Measurements from ENCODE around the gene RREB1.
A peak's percentile ranks its signal among the peaks of the same experiment; 100 is the strongest.

Gene RREB1

DNA sequence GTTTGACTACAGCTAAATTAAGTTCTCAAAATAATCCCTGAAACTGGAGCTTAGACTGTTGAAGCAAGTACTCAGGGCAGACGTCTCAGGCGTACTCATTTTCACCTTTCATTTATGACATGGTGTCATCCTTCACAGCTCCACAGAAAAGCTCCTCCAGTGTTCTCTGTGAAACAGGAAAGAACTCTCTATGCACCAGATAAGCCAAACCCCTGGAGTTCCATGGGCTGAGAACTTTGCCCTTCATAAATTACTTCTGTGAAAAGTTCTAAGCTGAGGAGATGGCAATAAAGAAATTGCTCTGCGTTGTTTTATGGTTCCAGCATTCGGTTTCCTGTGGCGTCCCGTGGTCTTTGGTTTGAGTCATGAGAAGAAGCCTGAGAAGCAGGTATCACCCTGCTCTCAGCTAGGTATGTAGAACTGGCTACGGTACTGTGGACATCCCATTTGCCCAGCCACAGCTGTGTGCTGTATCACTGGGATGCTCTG is 20.2 kb upstream of the RREB1 start:
- no peaks in the 10 kb centered on the region for H3K36me3 ChIP-seq (ENCODE audit: control insufficient read depth, insufficient read depth, low read length)
- DNase-seq (ENCODE audit: extremely low read depth, insufficient read length): peak; percentile 42
- no peaks in the 10 kb centered on the region for H3K27me3 ChIP-seq (replicated peaks; ENCODE audit: control insufficient read depth, insufficient read depth, low read length)
- H3K4me3 ChIP-seq (replicated peaks; ENCODE audit: low read depth, low read length): peak overlapping the region; percentile 48
- TF ChIP-seq, protein P1, sequence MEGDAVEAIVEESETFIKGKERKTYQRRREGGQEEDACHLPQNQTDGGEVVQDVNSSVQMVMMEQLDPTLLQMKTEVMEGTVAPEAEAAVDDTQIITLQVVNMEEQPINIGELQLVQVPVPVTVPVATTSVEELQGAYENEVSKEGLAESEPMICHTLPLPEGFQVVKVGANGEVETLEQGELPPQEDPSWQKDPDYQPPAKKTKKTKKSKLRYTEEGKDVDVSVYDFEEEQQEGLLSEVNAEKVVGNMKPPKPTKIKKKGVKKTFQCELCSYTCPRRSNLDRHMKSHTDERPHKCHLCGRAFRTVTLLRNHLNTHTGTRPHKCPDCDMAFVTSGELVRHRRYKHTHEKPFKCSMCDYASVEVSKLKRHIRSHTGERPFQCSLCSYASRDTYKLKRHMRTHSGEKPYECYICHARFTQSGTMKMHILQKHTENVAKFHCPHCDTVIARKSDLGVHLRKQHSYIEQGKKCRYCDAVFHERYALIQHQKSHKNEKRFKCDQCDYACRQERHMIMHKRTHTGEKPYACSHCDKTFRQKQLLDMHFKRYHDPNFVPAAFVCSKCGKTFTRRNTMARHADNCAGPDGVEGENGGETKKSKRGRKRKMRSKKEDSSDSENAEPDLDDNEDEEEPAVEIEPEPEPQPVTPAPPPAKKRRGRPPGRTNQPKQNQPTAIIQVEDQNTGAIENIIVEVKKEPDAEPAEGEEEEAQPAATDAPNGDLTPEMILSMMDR (IDR thresholded peaks at IDR 0.05; ENCODE audit: insufficient read depth, low read length, poor library complexity, severe bottlenecking): no peak

DNA sequence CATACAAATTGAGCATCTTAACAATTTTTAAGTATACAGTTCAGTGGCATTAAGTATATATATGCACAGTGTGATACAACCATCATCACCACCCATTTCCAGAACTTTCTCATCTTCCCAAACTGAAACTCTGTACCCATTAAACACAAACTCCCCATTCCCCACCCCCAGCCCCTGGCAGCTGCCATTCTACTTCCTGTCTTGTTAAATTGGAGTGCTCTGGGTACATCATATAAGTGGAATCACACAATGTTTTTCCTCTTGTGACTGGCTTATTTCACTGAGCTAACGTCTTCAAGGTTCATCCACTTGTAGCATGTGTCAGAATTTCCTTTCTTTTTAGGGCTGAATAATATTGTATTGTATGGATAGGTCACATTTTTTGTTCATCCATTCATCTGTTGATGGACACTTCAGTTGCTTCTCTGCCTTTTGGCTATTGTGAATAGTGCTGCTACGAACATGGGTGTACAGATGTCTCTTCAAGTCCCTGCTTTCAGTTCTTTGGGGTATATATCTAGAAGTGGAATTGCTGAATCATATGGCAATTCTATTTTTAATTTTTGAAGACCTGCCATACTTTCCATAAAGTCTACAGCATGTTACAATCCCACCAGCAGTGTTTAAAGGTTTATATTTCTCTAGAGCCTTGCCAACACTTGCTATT is 19.6 kb upstream of the RREB1 start:
- Histone ChIP-seq H3K4me3 (replicated peaks; ENCODE audit: low read depth, low read length) (peak overlapping the region; percentile 28; the same call in 1 of the 2 replicates), H3K36me3 (ENCODE audit: control insufficient read depth, insufficient read depth, low read length) (no peaks in the 10 kb centered on the region), H3K27me3 (replicated peaks; ENCODE audit: control insufficient read depth, insufficient read depth, low read length) (no peaks in the 10 kb centered on the region)
- DNase-seq (ENCODE audit: extremely low read depth, insufficient read length): no peak
- TF ChIP-seq, protein P1 (IDR thresholded peaks at IDR 0.05; ENCODE audit: insufficient read depth, low read length, poor library complexity, severe bottlenecking): no peak

DNA sequence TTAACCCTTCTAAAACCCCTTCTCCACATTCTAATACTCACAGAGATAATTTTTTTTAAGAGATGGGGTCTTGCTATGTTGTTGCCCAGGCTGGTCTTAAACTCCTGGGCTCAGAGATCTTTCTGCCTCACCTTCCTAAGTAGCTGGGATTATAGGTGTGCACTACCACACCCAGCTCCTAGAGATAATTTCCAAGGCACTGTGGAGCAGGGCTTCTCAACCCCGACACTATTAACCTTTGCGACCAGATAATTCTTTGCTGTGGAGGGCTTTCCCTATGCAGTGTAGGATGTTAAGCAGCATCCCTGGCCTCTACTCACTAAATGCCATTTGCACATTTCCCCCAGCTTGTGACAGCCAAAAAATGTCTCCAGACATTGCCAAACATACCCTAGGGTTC is 8.8 kb upstream of the RREB1 start:
- H3K4me3 ChIP-seq (replicated peaks; ENCODE audit: low read depth, low read length): no peak overlapping the region
- TF ChIP-seq, protein P1 (IDR thresholded peaks at IDR 0.05; ENCODE audit: insufficient read depth, low read length, poor library complexity, severe bottlenecking): no peak
- no peak for DNase-seq (ENCODE audit: extremely low read depth, insufficient read length)
- H3K27me3 ChIP-seq (replicated peaks; ENCODE audit: control insufficient read depth, insufficient read depth, low read length): no peaks in the 10 kb centered on the region
- H3K36me3 ChIP-seq (ENCODE audit: control insufficient read depth, insufficient read depth, low read length): no peaks in the 10 kb centered on the region

DNA sequence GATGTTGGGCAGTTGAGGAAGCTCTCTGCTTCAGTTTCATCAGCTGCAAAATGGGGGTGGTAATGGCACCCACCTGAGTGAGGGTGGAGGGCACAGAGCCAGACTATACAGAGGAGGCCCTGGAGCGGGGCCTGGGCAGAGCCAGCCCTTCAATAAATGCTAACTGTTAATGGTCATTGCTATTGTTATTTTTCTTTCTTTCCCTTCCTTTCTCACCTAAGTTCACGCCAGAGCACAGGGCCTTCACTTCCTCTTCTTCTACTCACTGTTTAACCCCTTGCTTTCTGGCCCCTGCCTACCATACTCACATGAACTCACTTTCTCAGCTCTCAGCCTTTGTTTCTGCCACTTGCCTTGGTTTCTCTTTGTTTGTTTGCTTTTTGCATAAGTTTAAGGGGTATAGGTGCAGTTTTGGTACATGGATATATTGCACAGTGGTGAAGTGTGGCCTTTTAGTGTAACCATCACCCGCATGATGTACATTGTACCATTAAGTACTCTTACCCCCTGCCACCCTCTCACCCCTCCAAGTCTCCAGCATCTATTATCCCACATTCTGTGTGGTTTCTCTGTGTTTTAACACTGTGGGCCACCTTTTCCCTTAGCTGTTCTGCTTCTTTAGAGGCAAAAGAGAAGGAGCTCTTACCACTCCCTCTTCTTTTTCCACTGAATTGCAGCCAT is 7.5 kb upstream of the RREB1 start:
- no peak overlapping the region for H3K4me3 ChIP-seq (replicated peaks; ENCODE audit: low read depth, low read length)
- no peaks in the 10 kb centered on the region for H3K27me3 ChIP-seq (replicated peaks; ENCODE audit: control insufficient read depth, insufficient read depth, low read length)
- no peaks in the 10 kb centered on the region for H3K36me3 ChIP-seq (ENCODE audit: control insufficient read depth, insufficient read depth, low read length)
- peak; percentile 26 for DNase-seq (ENCODE audit: extremely low read depth, insufficient read length)
- TF ChIP-seq, protein P1 (IDR thresholded peaks at IDR 0.05; ENCODE audit: insufficient read depth, low read length, poor library complexity, severe bottlenecking): no peak

DNA sequence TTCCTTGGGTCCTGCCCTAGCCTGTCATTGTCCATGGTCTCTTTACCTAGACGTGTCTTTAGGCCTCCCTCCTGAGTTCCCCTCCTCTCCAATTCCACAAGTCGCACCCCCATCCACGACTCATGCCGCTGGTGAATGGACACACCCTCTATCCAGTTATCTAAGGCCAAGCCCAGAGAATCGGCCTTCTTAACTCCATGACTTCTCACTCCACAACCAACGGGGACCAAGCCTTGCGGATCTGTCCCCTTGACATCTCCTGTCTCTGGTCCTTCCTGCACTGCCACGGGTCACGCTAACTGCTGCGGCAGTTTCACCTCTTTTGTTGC is 7.0 kb upstream of the RREB1 start:
- DNase-seq (ENCODE audit: extremely low read depth, insufficient read length): no peak
- TF ChIP-seq, protein P1 (IDR thresholded peaks at IDR 0.05; ENCODE audit: insufficient read depth, low read length, poor library complexity, severe bottlenecking): no peak
- H3K27me3 ChIP-seq (replicated peaks; ENCODE audit: control insufficient read depth, insufficient read depth, low read length): no peaks in the 10 kb centered on the region
- no peak overlapping the region for H3K4me3 ChIP-seq (replicated peaks; ENCODE audit: low read depth, low read length)
- no peaks in the 10 kb centered on the region for H3K36me3 ChIP-seq (ENCODE audit: control insufficient read depth, insufficient read depth, low read length)
